GM19468 (cell line): Measurements from ENCODE around the gene P3H4.
"Not testable (repeated sequence)": the region's sequence is repeated elsewhere in the genome, so short reads cannot be mapped to it uniquely, and the experiment has no call there.

Source experiments
- ATAC-seq: cut with Tn5 transposase; IDR thresholded peaks from one replicate; pipeline ENCODE4 v1.9.1; 2021; ENCODE audit warnings: mild to moderate bottlenecking, moderate library complexity, moderate number of reproducible peaks; ENCODE audit not compliant: unreplicated experiment; ENCODE audit errors: extremely low read depth

The P3H4 gene

GRCh38 chr17:41796121-41796895 lies 15.4 kb downstream of the P3H4 start:
- ATAC-seq: no peak

GRCh38 chr17:41794540-41794975 lies 17.2 kb downstream of the P3H4 start:
- no peak for ATAC-seq

- ATAC-seq: no peak
These were observed 17.8 kb downstream of the P3H4 start for GRCh38 chr17:41793784-41794539.

- ATAC-seq: no peak
These were observed 18.6 kb downstream of the P3H4 start for GRCh38 chr17:41792845-41793783.

GRCh38 chr17:41787021-41787418 lies 24.7 kb downstream of the P3H4 start:
- ATAC-seq: no peak

GRCh38 chr17:41786227-41787020 lies 25.3 kb downstream of the P3H4 start, which contains the start of gene JUP:
Gene JUP (minus strand): TSS chr17:41786711. CDS start chr17:41771854, 14,857 bp downstream.
- ATAC-seq: no peak

GRCh38 chr17:41785859-41786226 lies 25.9 kb downstream of the P3H4 start:
- ATAC-seq: no peak

GRCh38 chr17:41785091-41785858 lies 26.5 kb downstream of the P3H4 start:
- no peak for ATAC-seq

- ATAC-seq: no peak
These were observed 27.5 kb downstream of the P3H4 start for GRCh38 chr17:41784207-41784744.

- no peak for ATAC-seq
These were observed 29.6 kb downstream of the P3H4 start for GRCh38 chr17:41782142-41782541.

- ATAC-seq: no peak
These were observed 30.2 kb downstream of the P3H4 start for GRCh38 chr17:41781404-41782110.

GRCh38 chr17:41779954-41780353 lies 31.8 kb downstream of the P3H4 start:
- no peak for ATAC-seq

- no peak for ATAC-seq
These were observed 34.1 kb downstream of the P3H4 start for GRCh38 chr17:41777574-41778188.

GRCh38 chr17:41777157-41777573 lies 34.6 kb downstream of the P3H4 start:
- no peak for ATAC-seq

GRCh38 chr17:41776262-41776900 lies 35.4 kb downstream of the P3H4 start:
- ATAC-seq: not testable (repeated sequence)

GRCh38 chr17:41775394-41776226 lies 36.1 kb downstream of the P3H4 start:
- no peak for ATAC-seq
